ENCODE results near the gene RNASET2.

DNA sequence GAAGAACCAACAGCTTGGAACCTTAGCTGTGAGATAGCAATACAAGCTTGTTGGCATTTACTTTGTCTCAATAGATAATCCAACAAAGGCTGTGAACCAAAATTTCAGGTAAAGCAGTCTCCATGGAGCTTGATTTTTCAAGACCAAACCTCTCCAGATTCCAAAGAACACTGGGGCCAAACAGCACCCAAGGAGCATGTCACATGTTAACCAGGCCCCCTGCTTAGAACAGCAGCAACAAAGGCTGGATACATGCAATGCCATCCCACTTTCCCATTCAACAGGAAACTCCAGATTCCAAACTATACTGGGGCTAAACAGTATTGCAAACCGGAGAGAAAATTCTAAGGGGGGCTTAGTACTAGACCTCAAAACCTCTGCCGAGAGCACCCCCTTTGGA is 15.8 kb upstream of the RNASET2 start:
- TF ChIP-seq, protein P1, sequence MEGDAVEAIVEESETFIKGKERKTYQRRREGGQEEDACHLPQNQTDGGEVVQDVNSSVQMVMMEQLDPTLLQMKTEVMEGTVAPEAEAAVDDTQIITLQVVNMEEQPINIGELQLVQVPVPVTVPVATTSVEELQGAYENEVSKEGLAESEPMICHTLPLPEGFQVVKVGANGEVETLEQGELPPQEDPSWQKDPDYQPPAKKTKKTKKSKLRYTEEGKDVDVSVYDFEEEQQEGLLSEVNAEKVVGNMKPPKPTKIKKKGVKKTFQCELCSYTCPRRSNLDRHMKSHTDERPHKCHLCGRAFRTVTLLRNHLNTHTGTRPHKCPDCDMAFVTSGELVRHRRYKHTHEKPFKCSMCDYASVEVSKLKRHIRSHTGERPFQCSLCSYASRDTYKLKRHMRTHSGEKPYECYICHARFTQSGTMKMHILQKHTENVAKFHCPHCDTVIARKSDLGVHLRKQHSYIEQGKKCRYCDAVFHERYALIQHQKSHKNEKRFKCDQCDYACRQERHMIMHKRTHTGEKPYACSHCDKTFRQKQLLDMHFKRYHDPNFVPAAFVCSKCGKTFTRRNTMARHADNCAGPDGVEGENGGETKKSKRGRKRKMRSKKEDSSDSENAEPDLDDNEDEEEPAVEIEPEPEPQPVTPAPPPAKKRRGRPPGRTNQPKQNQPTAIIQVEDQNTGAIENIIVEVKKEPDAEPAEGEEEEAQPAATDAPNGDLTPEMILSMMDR (optimal IDR thresholded peaks at IDR 0.05 in 1 of 3, IDR thresholded peaks at IDR 0.05 in 1 of 3, conservative IDR thresholded peaks at IDR 0.05 in 1 of 3; ENCODE audit: extremely low read depth in 1 of 3, insufficient read depth in 2 of 3, low read length in 3 of 3), result no peak
- no peak for TF ChIP-seq EZH2 (IDR thresholded peaks at IDR 0.05; ENCODE audit: low read length)

Measured in keratinocyte (primary cell).